ACC112 (cell line): Measurements from ENCODE around the gene SCAF1.

Experiments used
- H2AFZ ChIP-seq: fragments of 200-600 bp; sonication (generic); one replicate; pipeline ENCODE4 v1.6.0; 2017; ENCODE audit warnings: antibody characterized with exemption, low read length; ENCODE audit not compliant: unreplicated experiment
- H3K27ac ChIP-seq: fragments of 200-600 bp; sonication (generic); 2 replicates; pipeline ENCODE4 v1.5.1; 2014; ENCODE audit warnings: low read depth, mild to moderate bottlenecking, antibody characterized with exemption, low read length, moderate library complexity
- H3K27me3 ChIP-seq: fragments of 200-600 bp; sonication (generic); 2 replicates; pipeline ENCODE4 v1.6.1; 2014; ENCODE audit warnings: mild to moderate bottlenecking, antibody characterized with exemption, low read length, moderate library complexity, mixed read lengths; ENCODE audit not compliant: insufficient read depth
- H3K36me3 ChIP-seq: fragments of 200-600 bp; sonication (generic); 2 replicates; pipeline ENCODE4 v1.6.1; 2016; ENCODE audit warnings: mild to moderate bottlenecking, antibody characterized with exemption, low read length, moderate library complexity, mixed read lengths; ENCODE audit not compliant: insufficient read depth
- H3K4me1 ChIP-seq: fragments of 200-600 bp; sonication (generic); one replicate; pipeline ENCODE4 v1.6.1; 2016; ENCODE audit warnings: low read length, mixed read lengths; ENCODE audit not compliant: insufficient read depth, unreplicated experiment, control insufficient read depth
- H3K4me3 ChIP-seq: fragments of 200-600 bp; sonication (generic); 2 replicates; pipeline ENCODE4 v1.5.1; 2014; ENCODE audit warnings: mild to moderate bottlenecking, low read depth, low read length
- H3K79me2 ChIP-seq: fragments of 200-600 bp; sonication (generic); one replicate; pipeline ENCODE4 v1.6.0; 2016; ENCODE audit warnings: low read length; ENCODE audit not compliant: control insufficient read depth, unreplicated experiment, insufficient read depth

Gene SCAF1

DNA sequence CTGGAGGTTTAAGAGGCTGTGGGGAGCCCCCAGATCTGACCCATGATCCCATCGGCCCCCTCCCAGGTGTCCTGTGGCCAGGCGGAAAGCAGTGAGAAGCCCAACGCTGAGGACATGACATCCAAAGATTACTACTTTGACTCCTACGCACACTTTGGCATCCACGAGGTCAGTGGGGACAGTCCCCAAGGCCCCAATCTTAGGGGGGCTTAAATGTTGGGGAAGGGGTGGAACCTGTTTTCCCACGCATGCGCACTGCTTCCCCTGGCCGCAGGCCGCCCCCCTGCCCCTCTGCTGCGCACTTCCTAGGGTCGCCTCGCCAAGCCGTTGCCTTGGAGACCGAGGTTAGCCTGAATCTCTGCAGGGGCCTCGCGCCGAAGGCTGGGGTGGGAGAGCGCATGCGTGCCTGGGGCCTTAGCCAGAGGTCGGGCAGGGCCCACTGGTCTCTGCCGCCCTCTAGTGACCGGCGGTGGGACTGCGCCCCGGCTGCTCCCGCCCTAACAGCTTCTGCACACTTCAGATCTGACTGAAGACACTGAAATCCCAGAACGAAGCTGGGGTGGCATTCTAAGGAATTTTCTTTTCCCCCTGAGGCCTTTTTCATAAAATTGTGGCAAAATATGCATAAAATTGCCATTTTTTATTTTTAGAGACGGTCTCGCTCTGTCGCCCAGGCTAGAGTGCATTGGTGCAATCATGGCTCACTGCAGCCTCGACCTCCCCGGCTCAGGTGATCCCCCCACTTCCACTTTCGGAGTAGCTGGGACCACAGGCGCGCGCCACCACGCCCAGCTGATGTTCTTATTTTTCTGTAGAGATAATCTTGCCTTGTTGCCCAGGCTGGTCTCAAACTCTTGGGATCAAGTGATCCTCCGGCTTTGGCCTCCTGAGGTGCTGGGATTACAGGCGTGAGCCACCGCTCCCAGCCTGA lies 38.7 kb downstream of the SCAF1 start:
- H3K27me3 ChIP-seq = no peaks in the 10 kb centered on the region
- no peak overlapping the region for H2AFZ ChIP-seq
- peaks cover 15% of the 10 kb centered on the region for H3K4me1 ChIP-seq
- H3K36me3 ChIP-seq = peaks cover 3% of the 10 kb centered on the region; the same call in 1 of the 2 replicates
- H3K4me3 ChIP-seq = peak overlapping the region; percentile 37; the same call in 1 of the 2 replicates
- H3K27ac ChIP-seq = no peak overlapping the region
- peaks cover 34% of the 10 kb centered on the region for H3K79me2 ChIP-seq

GRCh38 chr19:49681830-49682229 lies 39.8 kb downstream of the SCAF1 start:
- Histone ChIP-seq H3K27me3 (no peaks in the 10 kb centered on the region), H3K79me2 (peaks cover 34% of the 10 kb centered on the region), H3K36me3 (peaks cover 3% of the 10 kb centered on the region; the same call in 1 of the 2 replicates), H2AFZ (no peak overlapping the region), H3K4me1 (peaks cover 15% of the 10 kb centered on the region), H3K27ac (no peak overlapping the region), H3K4me3 (no peak overlapping the region)

GRCh38 chr19:49682274-49682673 lies 40.3 kb downstream of the SCAF1 start:
- H3K4me1 ChIP-seq = peaks cover 15% of the 10 kb centered on the region
- H3K79me2 ChIP-seq = peaks cover 34% of the 10 kb centered on the region
- no peak overlapping the region for H2AFZ ChIP-seq
- no peak overlapping the region for H3K27ac ChIP-seq
- no peak overlapping the region for H3K4me3 ChIP-seq
- peaks cover 3% of the 10 kb centered on the region; the same call in 1 of the 2 replicates for H3K36me3 ChIP-seq
- H3K27me3 ChIP-seq = no peaks in the 10 kb centered on the region

GRCh38 chr19:49683814-49684250 lies 41.8 kb downstream of the SCAF1 start:
- Histone ChIP-seq H3K4me1 (peaks cover 15% of the 10 kb centered on the region), H3K27me3 (no peaks in the 10 kb centered on the region), H3K79me2 (peaks cover 23% of the 10 kb centered on the region), H3K36me3 (peaks cover 3% of the 10 kb centered on the region; the same call in 1 of the 2 replicates), H3K27ac (no peak overlapping the region), H2AFZ (no peak overlapping the region), H3K4me3 (no peak overlapping the region)

DNA sequence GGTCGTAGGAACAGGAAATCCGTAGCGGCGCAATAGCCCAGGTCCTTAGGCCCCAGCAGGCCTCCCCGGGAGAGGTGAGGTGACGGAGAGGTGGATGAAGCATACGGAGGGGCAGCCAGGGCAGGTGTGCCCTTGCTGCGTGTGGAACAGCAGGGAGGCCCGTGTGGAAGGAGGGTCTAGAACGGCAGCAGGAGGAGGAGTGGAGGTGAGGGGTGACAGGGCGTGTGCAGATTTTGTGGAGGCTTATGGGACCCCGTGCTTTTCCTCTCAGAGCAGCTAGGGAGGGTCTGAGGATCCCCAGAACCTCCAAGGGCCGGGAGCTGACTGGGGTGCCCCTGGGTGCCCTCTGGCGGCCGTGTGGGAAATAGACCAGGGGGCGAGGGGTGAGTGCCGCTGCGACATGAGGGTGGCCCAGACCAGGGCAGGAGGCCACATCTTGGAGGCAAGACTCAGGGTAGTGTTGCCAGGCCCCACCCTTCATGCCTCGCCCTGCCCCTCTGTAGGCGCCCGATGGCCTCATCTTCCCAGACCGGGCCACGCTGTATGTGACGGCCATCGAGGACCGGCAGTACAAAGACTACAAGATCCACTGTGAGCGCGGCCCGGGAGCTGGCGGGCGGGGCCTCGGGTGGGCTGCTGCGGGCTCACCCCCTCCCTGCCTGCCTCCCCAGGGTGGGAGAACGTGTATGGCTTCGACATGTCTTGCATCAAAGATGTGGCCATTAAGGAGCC lies 42.4 kb downstream of the SCAF1 start:
- H3K4me3 ChIP-seq = no peak overlapping the region
- H3K79me2 ChIP-seq = peaks cover 18% of the 10 kb centered on the region
- no peak overlapping the region for H3K27ac ChIP-seq
- no peak overlapping the region for H2AFZ ChIP-seq
- H3K27me3 ChIP-seq = no peaks in the 10 kb centered on the region
- peaks cover 3% of the 10 kb centered on the region; the same call in 1 of the 2 replicates for H3K36me3 ChIP-seq
- H3K4me1 ChIP-seq = peaks cover 11% of the 10 kb centered on the region

GRCh38 chr19:49684983-49685553 lies 43.1 kb downstream of the SCAF1 start:
- H3K36me3 ChIP-seq = peaks cover 3% of the 10 kb centered on the region; the same call in 1 of the 2 replicates
- no peak overlapping the region for H2AFZ ChIP-seq
- no peak overlapping the region for H3K27ac ChIP-seq
- H3K4me3 ChIP-seq = no peak overlapping the region
- H3K79me2 ChIP-seq = peaks cover 11% of the 10 kb centered on the region
- H3K4me1 ChIP-seq = peaks cover 9% of the 10 kb centered on the region
- no peaks in the 10 kb centered on the region for H3K27me3 ChIP-seq

DNA sequence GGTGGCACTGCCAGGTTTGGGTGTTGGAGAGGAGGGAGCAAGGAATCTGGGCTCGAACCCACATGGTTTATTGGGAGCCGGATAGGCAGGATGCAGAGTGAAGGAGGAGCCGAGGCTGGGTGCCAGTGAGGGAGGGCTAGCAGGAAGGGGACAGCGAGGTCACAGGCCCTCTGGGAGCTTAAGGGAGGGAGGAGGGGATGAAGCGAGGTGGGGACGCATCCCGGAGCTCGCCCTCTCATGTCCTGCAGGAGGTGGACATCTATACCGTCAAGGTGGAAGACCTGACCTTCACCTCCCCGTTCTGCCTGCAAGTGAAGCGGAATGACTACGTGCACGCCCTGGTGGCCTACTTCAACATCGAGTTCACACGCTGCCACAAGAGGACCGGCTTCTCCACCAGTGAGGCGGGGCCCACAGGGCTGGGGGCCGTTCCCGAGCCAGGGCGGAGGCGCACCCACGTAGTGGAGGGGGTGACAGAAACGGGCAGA lies 43.9 kb downstream of the SCAF1 start:
- Histone ChIP-seq H3K27ac (no peak overlapping the region), H3K4me1 (peaks cover 3% of the 10 kb centered on the region), H2AFZ (no peak overlapping the region), H3K4me3 (no peak overlapping the region), H3K36me3 (peaks cover 3% of the 10 kb centered on the region; the same call in 1 of the 2 replicates), H3K79me2 (peaks cover 4% of the 10 kb centered on the region), H3K27me3 (no peaks in the 10 kb centered on the region)

DNA sequence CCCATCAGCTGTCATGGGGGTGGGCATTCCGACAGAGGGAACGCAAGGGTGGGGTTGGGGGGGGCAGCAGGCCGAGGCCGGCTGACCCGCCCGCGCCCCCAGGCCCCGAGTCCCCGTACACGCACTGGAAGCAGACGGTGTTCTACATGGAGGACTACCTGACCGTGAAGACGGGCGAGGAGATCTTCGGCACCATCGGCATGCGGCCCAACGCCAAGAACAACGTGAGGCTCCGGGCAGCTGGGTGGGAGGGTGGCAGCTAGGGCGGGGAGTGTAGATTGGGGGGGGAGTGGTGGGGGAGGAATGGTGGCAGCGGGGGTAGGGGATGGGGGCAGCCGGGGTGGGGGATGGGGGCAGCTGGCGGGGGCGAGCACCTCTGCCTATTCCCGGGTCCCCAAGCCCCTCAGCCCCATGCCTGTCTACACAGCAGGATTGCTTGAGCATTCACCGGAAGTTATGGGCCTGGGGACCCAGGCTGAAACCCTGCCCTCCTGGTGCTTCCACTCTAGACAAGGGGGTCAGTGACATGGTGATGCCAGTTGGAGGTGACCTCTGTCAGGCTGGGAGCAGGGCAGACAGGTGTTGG lies 44.6 kb downstream of the SCAF1 start:
- no peaks in the 10 kb centered on the region for H3K4me1 ChIP-seq
- H3K4me3 ChIP-seq = no peak overlapping the region
- H3K27me3 ChIP-seq = no peaks in the 10 kb centered on the region
- H2AFZ ChIP-seq = no peak overlapping the region
- no peaks in the 10 kb centered on the region for H3K79me2 ChIP-seq
- H3K36me3 ChIP-seq = peaks cover 3% of the 10 kb centered on the region; the same call in 1 of the 2 replicates
- H3K27ac ChIP-seq = no peak overlapping the region

- Histone ChIP-seq H3K27ac (no peak overlapping the region), H3K36me3 (peaks cover 3% of the 10 kb centered on the region; the same call in 1 of the 2 replicates), H3K27me3 (no peaks in the 10 kb centered on the region), H3K4me3 (no peak overlapping the region), H3K4me1 (no peaks in the 10 kb centered on the region), H2AFZ (no peak overlapping the region), H3K79me2 (no peaks in the 10 kb centered on the region)
Observed at GRCh38 chr19:49687150-49687549, 45.1 kb downstream of the SCAF1 start.
